SU-DHL-6 (cell line): ENCODE results near the gene SHISAL1.

ENCODE experiments used
- H2AFZ ChIP-seq: fragments of 200-600 bp; sonication (generic); 2 replicates; pipeline ENCODE4 v1.6.1; 2014; ENCODE audit warnings: low read depth, mild to moderate bottlenecking, moderate library complexity, mixed read lengths, antibody characterized with exemption, low read length; ENCODE audit not compliant: severe bottlenecking
- H3F3A ChIP-seq: fragments of 200-600 bp; shearing (Covaris generic); 2 replicates; pipeline ENCODE4 v1.6.0; 2016; ENCODE audit warnings: antibody characterized with exemption, mild to moderate bottlenecking; ENCODE audit not compliant: insufficient read depth
- H3K27ac ChIP-seq: fragments of 200-600 bp; sonication (generic); 2 replicates; pipeline ENCODE4 v1.5.1; 2016; ENCODE audit warnings: low read depth, mild to moderate bottlenecking, low read length, moderate library complexity, mixed read lengths
- H3K27me3 ChIP-seq: fragments of 200-600 bp; sonication (generic), shearing (Covaris generic); 2 replicates; pipeline ENCODE4 v1.6.0; 2014; ENCODE audit warnings: mild to moderate bottlenecking, low read length
- H3K36me3 ChIP-seq: fragments of 200-600 bp; sonication (generic); 2 replicates; pipeline ENCODE4 v1.6.1; 2014; ENCODE audit warnings: mild to moderate bottlenecking, low read length, mixed read lengths
- H3K4me2 ChIP-seq: fragments of 300-600, 200-600 bp; shearing (Covaris generic), sonication (generic); 2 replicates; pipeline ENCODE4 v1.6.0; 2014; ENCODE audit warnings: low read length, low read depth, mild to moderate bottlenecking; ENCODE audit not compliant: poor library complexity, severe bottlenecking
- H3K4me3 ChIP-seq: fragments of 200-600 bp; sonication (generic); 2 replicates; pipeline ENCODE4 v1.5.1; 2014; ENCODE audit warnings: antibody characterized with exemption, low read length, mild to moderate bottlenecking, mixed read lengths; ENCODE audit not compliant: insufficient read depth, poor library complexity, severe bottlenecking
- H3K79me2 ChIP-seq: fragments of 200-600 bp; sonication (generic); 2 replicates; pipeline ENCODE4 v1.6.1; 2014; ENCODE audit warnings: mild to moderate bottlenecking, low read length, moderate library complexity; ENCODE audit not compliant: insufficient read depth
- H3K9ac ChIP-seq: fragments of 200-600 bp; sonication (generic); 2 replicates; pipeline ENCODE4 v1.7.0; 2014; ENCODE audit warnings: mild to moderate bottlenecking, low read length
- H3K9me2 ChIP-seq: fragments of 200-600 bp; sonication (generic); replicated peaks from 2 replicates; pipeline ENCODE4 v1.6.1; 2014; ENCODE audit warnings: low read length; ENCODE audit not compliant: insufficient read depth
- H3K9me3 ChIP-seq: fragments of 200-600 bp; sonication (generic); 2 replicates; pipeline ENCODE4 v1.6.1; 2014; ENCODE audit warnings: low read length, mixed read lengths; ENCODE audit not compliant: insufficient read depth
- H4K20me1 ChIP-seq: fragments of 200-600 bp; sonication (generic); 2 replicates; pipeline ENCODE4 v1.6.1; 2014; ENCODE audit warnings: low read depth, mild to moderate bottlenecking, antibody characterized with exemption, low read length, moderate library complexity, mixed read lengths
- CTCF ChIP-seq: fragments of 200-600 bp; sonication (generic); IDR thresholded peaks from one replicate; pipeline ENCODE4 v1.5.1; 2017; ENCODE audit warnings: antibody characterized with exemption, mild to moderate bottlenecking, low read length, moderate library complexity; ENCODE audit not compliant: insufficient read depth, poor library complexity, severe bottlenecking
- EZH2phosphoT487 ChIP-seq: fragments of 200-600 bp; sonication (generic), shearing (Covaris generic); conservative IDR thresholded peaks from 2 replicates; pipeline ENCODE4 v1.6.1; 2018; ENCODE audit warnings: mild to moderate bottlenecking, antibody characterized with exemption, low read length, moderate library complexity, mixed read lengths

Gene SHISAL1

GRCh38 chr22:44341431-44342346 lies 28.9 kb upstream of the SHISAL1 start:
- no peaks in the 10 kb centered on the region for H3K27me3 ChIP-seq
- no peak overlapping the region for H3K4me2 ChIP-seq
- no peaks in the 10 kb centered on the region for H3K9me2 ChIP-seq
- no peak overlapping the region for H3K27ac ChIP-seq
- no peaks in the 10 kb centered on the region for H3F3A ChIP-seq
- no peaks in the 10 kb centered on the region for H3K36me3 ChIP-seq
- H3K9ac ChIP-seq: no peak overlapping the region
- no peaks in the 10 kb centered on the region for H3K9me3 ChIP-seq
- no peak overlapping the region for H3K4me3 ChIP-seq
- TF ChIP-seq EZH2phosphoT487 (no peak), CTCF (no peak)
- no peaks in the 10 kb centered on the region for H4K20me1 ChIP-seq
- no peak overlapping the region for H2AFZ ChIP-seq
- H3K79me2 ChIP-seq: no peaks in the 10 kb centered on the region

GRCh38 chr22:44340271-44341239 lies 27.8 kb upstream of the SHISAL1 start:
- Histone ChIP-seq H4K20me1 (no peaks in the 10 kb centered on the region), H3K9ac (no peak overlapping the region), H3K9me2 (no peaks in the 10 kb centered on the region), H3K79me2 (no peaks in the 10 kb centered on the region), H3K27ac (no peak overlapping the region), H3K27me3 (no peaks in the 10 kb centered on the region), H3K9me3 (no peaks in the 10 kb centered on the region), H2AFZ (no peak overlapping the region), H3K36me3 (no peaks in the 10 kb centered on the region), H3F3A (no peaks in the 10 kb centered on the region), H3K4me3 (no peak overlapping the region), H3K4me2 (no peak overlapping the region)
- TF ChIP-seq EZH2phosphoT487 (no peak), CTCF (no peak)

- Histone ChIP-seq H3K36me3 (no peaks in the 10 kb centered on the region), H3K9ac (no peak overlapping the region), H3K4me2 (no peak overlapping the region), H3K27me3 (no peaks in the 10 kb centered on the region), H4K20me1 (no peaks in the 10 kb centered on the region), H3K9me3 (peaks cover 5% of the 10 kb centered on the region; the same call in 1 of the 2 replicates), H3F3A (no peaks in the 10 kb centered on the region), H3K4me3 (no peak overlapping the region), H3K79me2 (no peaks in the 10 kb centered on the region), H3K9me2 (no peaks in the 10 kb centered on the region), H2AFZ (no peak overlapping the region), H3K27ac (no peak overlapping the region)
- TF ChIP-seq CTCF (no peak), EZH2phosphoT487 (no peak)
Measured at GRCh38 chr22:44338906-44339305, 26.2 kb upstream of the SHISAL1 start.
